CD4-positive, alpha-beta T cell treated with Interleukin-12 subunit alpha and Interleukin-12 subunit beta, for 1 hour (primary cell): ENCODE data around the gene DOCK11.

Experiments
- DNase-seq: peaks from one replicate; pipeline ENCODE4 v3.0.0-alpha.2; 2020

The DOCK11 gene

GRCh38 chrX:118534716-118535493 is 39.3 kb downstream of the DOCK11 start:
- DNase-seq: no peak

GRCh38 chrX:118536204-118536603 is 40.6 kb downstream of the DOCK11 start:
- no peak for DNase-seq

GRCh38 chrX:118536687-118537461 is 41.3 kb downstream of the DOCK11 start:
- DNase-seq: peak; percentile 64

GRCh38 chrX:118538386-118538785 is 42.8 kb downstream of the DOCK11 start:
- DNase-seq: no peak

- no peak for DNase-seq
Observed at GRCh38 chrX:118540342-118540741, 44.7 kb downstream of the DOCK11 start.

GRCh38 chrX:118541482-118541881 is 45.9 kb downstream of the DOCK11 start:
- no peak for DNase-seq

GRCh38 chrX:118545510-118545909 is 49.9 kb downstream of the DOCK11 start:
- no peak for DNase-seq

GRCh38 chrX:118548841-118549240 is 53.2 kb downstream of the DOCK11 start:
- no peak for DNase-seq

GRCh38 chrX:118550792-118551191 is 55.2 kb downstream of the DOCK11 start:
- DNase-seq: no peak

GRCh38 chrX:118551426-118551825 is 55.8 kb downstream of the DOCK11 start:
- DNase-seq: no peak

GRCh38 chrX:118552121-118552900 is 56.7 kb downstream of the DOCK11 start:
- DNase-seq: no peak

GRCh38 chrX:118553042-118553710 is 57.6 kb downstream of the DOCK11 start:
- DNase-seq: no peak

GRCh38 chrX:118554511-118554910 is 58.9 kb downstream of the DOCK11 start:
- DNase-seq: no peak

- DNase-seq: no peak
Observed at GRCh38 chrX:118558926-118559325, 63.3 kb downstream of the DOCK11 start.

GRCh38 chrX:118560489-118560888 is 64.9 kb downstream of the DOCK11 start:
- no peak for DNase-seq

- no peak for DNase-seq
Observed at GRCh38 chrX:118562582-118563164, 67.1 kb downstream of the DOCK11 start.

- no peak for DNase-seq
Observed at GRCh38 chrX:118564498-118564897, 68.9 kb downstream of the DOCK11 start.

- DNase-seq: no peak
Observed at GRCh38 chrX:118565853-118566252, 70.2 kb downstream of the DOCK11 start.

GRCh38 chrX:118566359-118566758 is 70.7 kb downstream of the DOCK11 start:
- no peak for DNase-seq

GRCh38 chrX:118569676-118570075 is 74.1 kb downstream of the DOCK11 start:
- DNase-seq: no peak

- no peak for DNase-seq
Observed at GRCh38 chrX:118570209-118570608, 74.6 kb downstream of the DOCK11 start.

GRCh38 chrX:118571836-118572235 is 76.2 kb downstream of the DOCK11 start:
- no peak for DNase-seq

GRCh38 chrX:118574666-118575065 is 79.1 kb downstream of the DOCK11 start:
- DNase-seq: no peak
